Vagina (tissue), 2 donors: ENCODE results near the gene GJB4. TPM values are rescaled to one million over a fixed set of nuclear protein-coding genes. Genes with fewer than 3 reads are reported as not detected.

Source experiments
- DNase-seq, 2 donors: peaks; one replicate each; pipeline ENCODE4 v3.0.0-alpha.2; 2017; ENCODE audit errors: extremely low spot score in 2 of 2
- H3K27ac ChIP-seq: fragments of 200-600 bp; sonication (generic); one replicate; pipeline ENCODE4 v1.5.1; 2019
- H3K27me3 ChIP-seq: fragments of 200-600 bp; sonication (generic); one replicate; pipeline ENCODE4 v1.5.1; 2019
- H3K36me3 ChIP-seq, 2 donors: fragments of 200-600 bp; sonication (generic); one replicate each; pipeline ENCODE4 v1.5.1; 2017 to 2019
- H3K4me1 ChIP-seq: fragments of 200-600 bp; sonication (generic); one replicate; pipeline ENCODE4 v1.5.1; 2019
- H3K4me3 ChIP-seq, 2 donors: fragments of 200-600 bp; sonication (generic); 1 replicate in 1 of 2; 2 replicates in 1 of 2; pipeline ENCODE4 v1.5.1; 2016 to 2019
- H3K9me3 ChIP-seq: fragments of 200-600 bp; sonication (generic); one replicate; pipeline ENCODE4 v1.5.1; 2019
- POLR2A ChIP-seq, 2 donors: fragments of 450-650 bp; IDR thresholded peaks; one replicate each; pipeline ENCODE4 v1.6.1; 2017; ENCODE audit warnings: antibody characterized with exemption in 2 of 2, mild to moderate bottlenecking in 2 of 2, moderate library complexity in 2 of 2
- POLR2AphosphoS5 ChIP-seq, 2 donors: sonication (generic); formaldehyde crosslinking; IDR thresholded peaks; one replicate each; pipeline ENCODE4 v1.9.0; 2017; ENCODE audit warnings: antibody characterized with exemption in 2 of 2, mild to moderate bottlenecking in 2 of 2, low read depth in 1 of 2; ENCODE audit not compliant: insufficient read depth in 1 of 2
- intact Hi-C: fragments of 100-400 bp; cut with DNase I; formaldehyde crosslinking; loops from one replicate; pipeline ENCODE4 v1.15.1; 2023
- total RNA-seq: library from RNA; depleted of rRNA; stranded (reverse); fragments of >200 nt; gene quantifications from one replicate; pipeline ENCODE4 v1.2.3, GENCODE V29; 2016
- TF ChIP-seq, protein P1 (sequence below), 3 experiments: fragments of 450-650 bp in 2 of 3; fragments of 200-600 bp in 1 of 3; sonication (generic) in 1 of 3; IDR thresholded peaks; one replicate each; pipeline ENCODE4 v1.5.1; 2017 to 2019; ENCODE audit warnings: antibody characterized with exemption in 3 of 3, mild to moderate bottlenecking in 2 of 3, moderate library complexity in 2 of 3

GJB4 gene
- total RNA-seq, 1 donor from 2014 or later: 2.0 TPM

DNA sequence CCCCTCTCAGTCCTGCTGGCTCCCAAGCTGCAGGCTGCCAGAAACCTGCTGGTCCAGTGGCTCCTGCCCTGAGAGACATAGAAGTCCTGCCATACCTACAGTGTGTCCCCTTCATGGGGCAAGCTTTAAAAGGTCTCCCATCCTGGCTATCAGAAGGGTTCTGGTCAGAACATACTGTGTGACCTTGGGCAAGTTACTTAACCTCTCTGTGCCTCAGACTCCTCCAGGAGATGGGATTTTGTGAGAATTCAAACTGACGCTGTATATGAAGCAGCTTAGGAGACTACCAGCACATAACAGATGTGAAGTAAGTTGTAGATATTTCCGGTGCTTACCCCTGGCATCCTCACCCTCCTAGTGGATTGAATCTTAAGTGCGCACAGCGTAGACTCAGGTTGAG, 13.4 kb upstream of the GJB4 start:
- Histone ChIP-seq H3K27me3 (no peaks in the 10 kb centered on the region), H3K4me1 (no peaks in the 10 kb centered on the region), H3K4me3 (no peak overlapping the region), H3K9me3 (no peaks in the 10 kb centered on the region), H3K27ac (no peak overlapping the region), H3K36me3 (no peaks in the 10 kb centered on the region)
- no peak for DNase-seq
- intact Hi-C loops: no loop called here
- TF ChIP-seq POLR2AphosphoS5 (IDR thresholded peaks at IDR 0.05; ENCODE audit: insufficient read depth in 1 of 2, low read depth in 1 of 2) (no peak), POLR2A (IDR thresholded peaks at IDR 0.05) (no peak)
- TF ChIP-seq, protein P1, sequence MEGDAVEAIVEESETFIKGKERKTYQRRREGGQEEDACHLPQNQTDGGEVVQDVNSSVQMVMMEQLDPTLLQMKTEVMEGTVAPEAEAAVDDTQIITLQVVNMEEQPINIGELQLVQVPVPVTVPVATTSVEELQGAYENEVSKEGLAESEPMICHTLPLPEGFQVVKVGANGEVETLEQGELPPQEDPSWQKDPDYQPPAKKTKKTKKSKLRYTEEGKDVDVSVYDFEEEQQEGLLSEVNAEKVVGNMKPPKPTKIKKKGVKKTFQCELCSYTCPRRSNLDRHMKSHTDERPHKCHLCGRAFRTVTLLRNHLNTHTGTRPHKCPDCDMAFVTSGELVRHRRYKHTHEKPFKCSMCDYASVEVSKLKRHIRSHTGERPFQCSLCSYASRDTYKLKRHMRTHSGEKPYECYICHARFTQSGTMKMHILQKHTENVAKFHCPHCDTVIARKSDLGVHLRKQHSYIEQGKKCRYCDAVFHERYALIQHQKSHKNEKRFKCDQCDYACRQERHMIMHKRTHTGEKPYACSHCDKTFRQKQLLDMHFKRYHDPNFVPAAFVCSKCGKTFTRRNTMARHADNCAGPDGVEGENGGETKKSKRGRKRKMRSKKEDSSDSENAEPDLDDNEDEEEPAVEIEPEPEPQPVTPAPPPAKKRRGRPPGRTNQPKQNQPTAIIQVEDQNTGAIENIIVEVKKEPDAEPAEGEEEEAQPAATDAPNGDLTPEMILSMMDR (IDR thresholded peaks at IDR 0.05): no peak

DNA sequence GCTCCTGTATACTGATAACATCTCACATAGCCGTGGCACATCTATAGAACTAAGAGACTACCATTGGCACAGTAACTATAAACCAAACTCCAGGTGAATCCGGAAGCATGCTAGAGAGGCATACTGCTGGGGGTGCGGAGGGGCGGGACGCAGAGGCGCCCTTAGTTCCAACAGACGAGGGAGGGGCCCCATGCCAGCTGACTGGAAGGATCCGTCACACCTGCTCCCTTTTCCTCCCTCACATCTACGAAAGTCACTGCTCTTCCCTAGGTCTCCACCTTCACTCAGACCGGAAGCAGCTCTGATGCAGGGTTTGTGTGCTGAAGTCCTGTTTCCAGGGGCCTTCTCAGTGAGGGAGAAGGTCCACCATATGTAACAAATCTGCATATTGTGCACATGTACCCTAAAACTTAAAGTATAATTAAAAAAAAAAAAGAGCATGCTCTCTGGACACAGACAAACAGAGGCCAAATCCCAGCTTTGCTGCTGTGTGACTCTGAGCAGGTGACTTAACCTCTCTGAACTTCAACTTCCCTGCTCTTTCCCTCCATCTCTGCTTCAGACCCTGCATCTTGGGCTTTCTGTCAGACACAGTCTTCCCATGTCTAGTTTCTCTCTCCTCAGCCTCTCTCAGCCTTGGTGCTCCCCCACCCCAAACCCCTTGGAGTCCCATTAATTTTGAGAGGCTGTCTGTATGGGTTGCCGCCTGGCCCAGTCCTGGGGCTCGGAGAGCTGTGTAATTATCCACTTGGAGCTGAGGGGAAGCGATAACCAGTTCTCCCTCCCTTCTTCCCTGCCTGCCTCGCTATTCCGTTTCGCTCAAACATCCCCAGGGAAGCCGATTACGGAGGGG, 12.5 kb upstream of the GJB4 start:
- TF ChIP-seq, protein P1 (IDR thresholded peaks at IDR 0.05): no peak
- Histone ChIP-seq H3K27ac (no peak overlapping the region), H3K9me3 (no peaks in the 10 kb centered on the region), H3K36me3 (no peaks in the 10 kb centered on the region), H3K4me1 (no peaks in the 10 kb centered on the region), H3K27me3 (no peaks in the 10 kb centered on the region), H3K4me3 (no peak overlapping the region)
- no peak for DNase-seq
- intact Hi-C loops: no loop called here

DNA sequence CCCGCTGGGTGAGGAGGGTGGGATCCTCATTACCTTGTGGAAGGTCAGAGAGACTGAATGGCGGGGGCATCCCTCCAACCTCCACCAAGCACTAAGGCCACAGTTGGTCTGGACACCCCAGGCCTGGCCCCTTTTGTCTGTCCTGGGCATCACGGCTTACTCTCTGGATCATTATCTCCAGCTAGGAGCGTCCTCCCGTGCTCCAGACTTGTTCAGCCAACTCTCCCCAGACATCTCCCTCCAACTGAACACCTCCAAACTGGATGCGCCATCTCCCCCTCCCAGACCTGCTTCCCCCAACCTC, 11.9 kb upstream of the GJB4 start:
- DNase-seq: no peak
- no peak for TF ChIP-seq POLR2AphosphoS5 (IDR thresholded peaks at IDR 0.05; ENCODE audit: insufficient read depth in 1 of 2, low read depth in 1 of 2)
- TF ChIP-seq POLR2A (IDR thresholded peaks at IDR 0.05): no peak
- TF ChIP-seq, protein P1 (IDR thresholded peaks at IDR 0.05): no peak
- no peaks in the 10 kb centered on the region for H3K9me3 ChIP-seq
- no peak overlapping the region for H3K4me3 ChIP-seq
- no peaks in the 10 kb centered on the region for H3K36me3 ChIP-seq
- H3K4me1 ChIP-seq: no peaks in the 10 kb centered on the region
- intact Hi-C loops: no loop called here
- H3K27me3 ChIP-seq: no peaks in the 10 kb centered on the region
- H3K27ac ChIP-seq: no peak overlapping the region

DNA sequence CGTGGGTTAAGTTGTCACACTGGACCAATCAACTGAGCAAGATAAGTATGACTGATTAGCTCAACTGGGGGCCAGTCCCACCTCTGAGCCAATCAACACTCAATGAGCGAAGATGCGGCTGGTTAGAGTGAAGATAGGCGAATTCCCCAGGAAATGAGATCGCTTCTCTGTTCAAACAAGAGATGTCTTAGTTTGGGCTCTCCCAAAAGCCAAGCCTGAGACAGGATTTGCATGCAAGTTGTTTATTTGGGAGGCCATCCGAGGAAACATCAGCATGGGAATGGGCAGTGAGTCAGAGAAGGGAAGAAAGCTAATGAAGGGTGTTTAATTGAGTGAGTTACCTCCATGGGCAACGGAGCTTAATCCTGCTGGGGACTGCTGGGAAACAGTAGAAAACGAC, 9.5 kb upstream of the GJB4 start:
- no peaks in the 10 kb centered on the region for H3K9me3 ChIP-seq
- intact Hi-C loops: no loop called here
- no peak for TF ChIP-seq POLR2A (IDR thresholded peaks at IDR 0.05)
- TF ChIP-seq, protein P1 (IDR thresholded peaks at IDR 0.05): no peak
- no peak for TF ChIP-seq POLR2AphosphoS5 (IDR thresholded peaks at IDR 0.05; ENCODE audit: insufficient read depth in 1 of 2, low read depth in 1 of 2)

DNA sequence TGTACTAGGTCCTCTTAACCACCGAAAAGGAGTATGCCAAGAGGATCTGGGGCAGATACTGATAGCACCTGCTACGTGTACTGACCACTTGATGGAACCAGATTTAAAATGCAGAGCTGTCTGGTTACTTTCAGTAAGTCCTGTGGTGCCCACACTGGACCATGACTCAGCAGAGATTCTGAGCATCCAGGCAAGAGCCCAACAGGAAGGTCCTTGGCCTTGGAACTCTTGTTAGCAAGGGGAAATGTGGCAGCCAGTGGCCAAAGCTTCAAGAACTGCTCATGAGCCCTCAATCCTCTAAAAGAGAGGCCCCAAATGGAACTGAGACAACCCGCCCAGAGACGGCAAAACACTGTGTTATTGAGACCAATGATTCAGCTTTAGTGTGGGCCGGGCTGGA, 8.9 kb upstream of the GJB4 start:
- no peak for DNase-seq
- Histone ChIP-seq H3K4me3 (no peak overlapping the region), H3K4me1 (no peaks in the 10 kb centered on the region), H3K9me3 (no peaks in the 10 kb centered on the region), H3K27ac (no peak overlapping the region), H3K27me3 (no peaks in the 10 kb centered on the region), H3K36me3 (no peaks in the 10 kb centered on the region)
- TF ChIP-seq POLR2A (IDR thresholded peaks at IDR 0.05): no peak
- TF ChIP-seq, protein P1 (IDR thresholded peaks at IDR 0.05): no peak
- TF ChIP-seq POLR2AphosphoS5 (IDR thresholded peaks at IDR 0.05; ENCODE audit: insufficient read depth in 1 of 2, low read depth in 1 of 2): no peak
- intact Hi-C loops: no loop called here

More for the DNA sequence above, 9.5 kb upstream of the GJB4 start:
- no peaks in the 10 kb centered on the region for H3K36me3 ChIP-seq
- no peak for DNase-seq
- H3K27me3 ChIP-seq: no peaks in the 10 kb centered on the region
- no peak overlapping the region for H3K27ac ChIP-seq
- no peaks in the 10 kb centered on the region for H3K4me1 ChIP-seq
- no peak overlapping the region for H3K4me3 ChIP-seq
